IPS-18a (cell line): Measurements from ENCODE around the gene EIF1B.

Experiments
- H3K27ac ChIP-seq: one replicate; pipeline ENCODE4 v1.5.1; 2013; ENCODE audit warnings: low read length
- H3K27me3 ChIP-seq: one replicate; pipeline ENCODE4 v1.6.1; 2013; ENCODE audit warnings: mild to moderate bottlenecking, low read length; ENCODE audit not compliant: control insufficient read depth, insufficient read depth
- H3K36me3 ChIP-seq: one replicate; pipeline ENCODE4 v1.6.1; 2013; ENCODE audit warnings: low read depth, low read length; ENCODE audit not compliant: control insufficient read depth
- H3K4me1 ChIP-seq: one replicate; pipeline ENCODE4 v1.6.1; 2013; ENCODE audit warnings: low read depth, low read length; ENCODE audit not compliant: control insufficient read depth
- H3K4me3 ChIP-seq: one replicate; pipeline ENCODE4 v1.5.1; 2013; ENCODE audit warnings: low read length
- H3K9ac ChIP-seq: one replicate; pipeline ENCODE4 v1.6.1; 2013; ENCODE audit warnings: mild to moderate bottlenecking, low read length, moderate library complexity
- H3K9me3 ChIP-seq: one replicate; pipeline ENCODE4 v1.6.1; 2013; ENCODE audit warnings: low read depth, low read length; ENCODE audit not compliant: control insufficient read depth

EIF1B gene

GRCh38 chr3:40332684-40333083 lies 23.2 kb downstream of the EIF1B start:
- H3K27me3 ChIP-seq: no peaks in the 10 kb centered on the region
- no peaks in the 10 kb centered on the region for H3K36me3 ChIP-seq
- no peak overlapping the region for H3K27ac ChIP-seq

GRCh38 chr3:40333416-40333815 lies 23.9 kb downstream of the EIF1B start:
- Histone ChIP-seq H3K36me3 (no peaks in the 10 kb centered on the region), H3K9ac (no peak overlapping the region), H3K27me3 (no peaks in the 10 kb centered on the region), H3K27ac (no peak overlapping the region), H3K4me1 (peaks cover 13% of the 10 kb centered on the region), H3K9me3 (no peaks in the 10 kb centered on the region), H3K4me3 (no peak overlapping the region)

More at GRCh38 chr3:40332684-40333083, 23.2 kb downstream of the EIF1B start:
- no peak overlapping the region for H3K4me3 ChIP-seq
- no peaks in the 10 kb centered on the region for H3K9me3 ChIP-seq
- no peak overlapping the region for H3K9ac ChIP-seq
- H3K4me1 ChIP-seq: peaks cover 19% of the 10 kb centered on the region

GRCh38 chr3:40333852-40334251 lies 24.3 kb downstream of the EIF1B start:
- Histone ChIP-seq H3K27me3 (no peaks in the 10 kb centered on the region), H3K27ac (no peak overlapping the region), H3K9ac (no peak overlapping the region), H3K4me3 (no peak overlapping the region), H3K4me1 (peaks cover 9% of the 10 kb centered on the region), H3K9me3 (no peaks in the 10 kb centered on the region), H3K36me3 (no peaks in the 10 kb centered on the region)

GRCh38 chr3:40336101-40336500 lies 26.6 kb downstream of the EIF1B start:
- Histone ChIP-seq H3K27ac (no peak overlapping the region), H3K27me3 (no peaks in the 10 kb centered on the region), H3K36me3 (no peaks in the 10 kb centered on the region), H3K4me3 (no peak overlapping the region), H3K4me1 (no peaks in the 10 kb centered on the region), H3K9me3 (no peaks in the 10 kb centered on the region), H3K9ac (no peak overlapping the region)

GRCh38 chr3:40336511-40337135 lies 27.1 kb downstream of the EIF1B start:
- Histone ChIP-seq H3K4me1 (no peaks in the 10 kb centered on the region), H3K27me3 (no peaks in the 10 kb centered on the region), H3K9ac (no peak overlapping the region), H3K36me3 (no peaks in the 10 kb centered on the region), H3K27ac (no peak overlapping the region), H3K9me3 (no peaks in the 10 kb centered on the region), H3K4me3 (no peak overlapping the region)

GRCh38 chr3:40337136-40338108 lies 27.9 kb downstream of the EIF1B start:
- H3K36me3 ChIP-seq: no peaks in the 10 kb centered on the region
- H3K9me3 ChIP-seq: no peaks in the 10 kb centered on the region
- no peaks in the 10 kb centered on the region for H3K27me3 ChIP-seq
- H3K27ac ChIP-seq: no peak overlapping the region
- H3K4me3 ChIP-seq: no peak overlapping the region
- H3K9ac ChIP-seq: no peak overlapping the region
- no peaks in the 10 kb centered on the region for H3K4me1 ChIP-seq

- Histone ChIP-seq H3K27me3 (no peaks in the 10 kb centered on the region), H3K27ac (no peak overlapping the region), H3K9ac (no peak overlapping the region), H3K4me3 (no peak overlapping the region), H3K36me3 (no peaks in the 10 kb centered on the region), H3K9me3 (no peaks in the 10 kb centered on the region), H3K4me1 (no peaks in the 10 kb centered on the region)
These were observed 30.4 kb downstream of the EIF1B start for GRCh38 chr3:40339871-40340270.

GRCh38 chr3:40340541-40341170 lies 31.1 kb downstream of the EIF1B start:
- H3K9ac ChIP-seq: no peak overlapping the region
- no peak overlapping the region for H3K27ac ChIP-seq

GRCh38 chr3:40341671-40342070 lies 32.2 kb downstream of the EIF1B start:
- Histone ChIP-seq H3K36me3 (no peaks in the 10 kb centered on the region), H3K27ac (no peak overlapping the region), H3K4me1 (no peaks in the 10 kb centered on the region), H3K9ac (no peak overlapping the region), H3K9me3 (no peaks in the 10 kb centered on the region), H3K4me3 (no peak overlapping the region), H3K27me3 (no peaks in the 10 kb centered on the region)

More at GRCh38 chr3:40340541-40341170, 31.1 kb downstream of the EIF1B start:
- Histone ChIP-seq H3K27me3 (no peaks in the 10 kb centered on the region), H3K9me3 (no peaks in the 10 kb centered on the region), H3K4me3 (no peak overlapping the region), H3K4me1 (no peaks in the 10 kb centered on the region), H3K36me3 (no peaks in the 10 kb centered on the region)

GRCh38 chr3:40350529-40350928 lies 41.0 kb downstream of the EIF1B start:
- H3K4me1 ChIP-seq: no peaks in the 10 kb centered on the region
- H3K27me3 ChIP-seq: no peaks in the 10 kb centered on the region
- no peak overlapping the region for H3K4me3 ChIP-seq
- H3K36me3 ChIP-seq: no peaks in the 10 kb centered on the region
- no peak overlapping the region for H3K27ac ChIP-seq
- no peaks in the 10 kb centered on the region for H3K9me3 ChIP-seq
- no peak overlapping the region for H3K9ac ChIP-seq

- Histone ChIP-seq H3K9me3 (no peaks in the 10 kb centered on the region), H3K27ac (no peak overlapping the region), H3K4me3 (no peak overlapping the region), H3K4me1 (no peaks in the 10 kb centered on the region), H3K27me3 (no peaks in the 10 kb centered on the region), H3K36me3 (no peaks in the 10 kb centered on the region), H3K9ac (no peak overlapping the region)
These were observed 45.9 kb downstream of the EIF1B start for GRCh38 chr3:40355410-40355809.
